ENCODE data around the gene PRR7. TPM values are rescaled to one million over a fixed set of nuclear protein-coding genes. Genes with fewer than 3 reads are reported as not detected.
A peak's percentile ranks its signal among the peaks of the same experiment; 100 is the strongest.

Gene PRR7
- polyA plus RNA-seq = 1 to 10 TPM; 2.0 to 4.9 TPM

- H3K9me3 ChIP-seq (ENCODE audit: control insufficient read depth in 2 of 2, insufficient read depth in 1 of 2, low read depth in 1 of 2, low read length in 1 of 2) = no peaks in the 10 kb centered on the region
- H3K27ac ChIP-seq (ENCODE audit: low read depth in 2 of 2, low read length in 1 of 2) = peak within 1 kb of the TSS in 1 of 2 donors; percentile 23
- no peaks in the 10 kb centered on the region for H3K27me3 ChIP-seq (ENCODE audit: control insufficient read depth in 1 of 2, insufficient read depth in 2 of 2, low read length in 2 of 2)
- H3K4me3 ChIP-seq (ENCODE audit: low read depth in 1 of 2, low read length in 2 of 2) = peak within 1 kb of the TSS; percentile 56 to 67
- peaks cover 6 to 26% of the 10 kb centered on the region in 2 donors for H3K4me1 ChIP-seq (ENCODE audit: control insufficient read depth in 2 of 2, insufficient read depth in 2 of 2, low read length in 1 of 2)
- peaks cover 0 to 4% of the 10 kb centered on the region in 2 donors for H3K36me3 ChIP-seq (ENCODE audit: control insufficient read depth in 2 of 2, insufficient read depth in 2 of 2, low read length in 1 of 2)
- 0 to 1% methylated on average over 47 to 89 of the region's 89 CpGs for WGBS, 2 donors
Measured at GRCh38 chr5:177446200-177447065, at the start of gene PRR7. TSS of gene PRR7 (plus strand) at chr5:177446814. CDS start at chr5:177455068, 8,254 bp downstream.

GRCh38 chr5:177397875-177398390 lies 48.7 kb upstream of the PRR7 start:
- H3K27ac ChIP-seq (ENCODE audit: low read depth in 2 of 2, low read length in 1 of 2) = no peak overlapping the region
- 83 to 84% methylated on average over 16 of the region's 16 CpGs for WGBS, 2 donors
- peaks cover 4 to 7% of the 10 kb centered on the region in 2 donors for H3K4me1 ChIP-seq (ENCODE audit: control insufficient read depth in 2 of 2, insufficient read depth in 2 of 2, low read length in 1 of 2)
- no peak overlapping the region for H3K4me3 ChIP-seq (ENCODE audit: low read depth in 1 of 2, low read length in 2 of 2)
- no peaks in the 10 kb centered on the region for H3K27me3 ChIP-seq (ENCODE audit: control insufficient read depth in 1 of 2, insufficient read depth in 2 of 2, low read length in 2 of 2)
- H3K9me3 ChIP-seq (ENCODE audit: control insufficient read depth in 2 of 2, insufficient read depth in 1 of 2, low read depth in 1 of 2, low read length in 1 of 2) = no peaks in the 10 kb centered on the region
- no peaks in the 10 kb centered on the region for H3K36me3 ChIP-seq (ENCODE audit: control insufficient read depth in 2 of 2, insufficient read depth in 2 of 2, low read length in 1 of 2)

- Histone ChIP-seq H3K36me3 (ENCODE audit: control insufficient read depth in 2 of 2, insufficient read depth in 2 of 2, low read length in 1 of 2) (no peaks in the 10 kb centered on the region), H3K27me3 (ENCODE audit: control insufficient read depth in 1 of 2, insufficient read depth in 2 of 2, low read length in 2 of 2) (no peaks in the 10 kb centered on the region), H3K9me3 (ENCODE audit: control insufficient read depth in 2 of 2, insufficient read depth in 1 of 2, low read depth in 1 of 2, low read length in 1 of 2) (no peaks in the 10 kb centered on the region), H3K4me1 (ENCODE audit: control insufficient read depth in 2 of 2, insufficient read depth in 2 of 2, low read length in 1 of 2) (peaks cover 4 to 12% of the 10 kb centered on the region in 2 donors), H3K4me3 (ENCODE audit: low read depth in 1 of 2, low read length in 2 of 2) (no peak within 1 kb of the TSS), H3K27ac (ENCODE audit: low read depth in 2 of 2, low read length in 1 of 2) (no peak within 1 kb of the TSS)
- WGBS, 2 donors = 33 to 47% methylated on average over 92 of the region's 92 CpGs
Measured at GRCh38 chr5:177399997-177400868, 46.4 kb upstream of the PRR7 start, which contains the start of gene PFN3. TSS of gene PFN3 (minus strand) at chr5:177400661. CDS start at chr5:177400576, 85 bp downstream.

- no peaks in the 10 kb centered on the region for H3K27me3 ChIP-seq (ENCODE audit: control insufficient read depth in 1 of 2, insufficient read depth in 2 of 2, low read length in 2 of 2)
- 9 to 12% methylated on average over 49 of the region's 49 CpGs for WGBS, 2 donors
- H3K4me1 ChIP-seq (ENCODE audit: control insufficient read depth in 2 of 2, insufficient read depth in 2 of 2, low read length in 1 of 2) = peaks cover 4 to 12% of the 10 kb centered on the region in 2 donors
- H3K27ac ChIP-seq (ENCODE audit: low read depth in 2 of 2, low read length in 1 of 2) = peak overlapping the region; percentile 77 to 89
- peak overlapping the region; percentile 44 to 60 for H3K4me3 ChIP-seq (ENCODE audit: low read depth in 1 of 2, low read length in 2 of 2)
- H3K9me3 ChIP-seq (ENCODE audit: control insufficient read depth in 2 of 2, insufficient read depth in 1 of 2, low read depth in 1 of 2, low read length in 1 of 2) = no peaks in the 10 kb centered on the region
- no peaks in the 10 kb centered on the region for H3K36me3 ChIP-seq (ENCODE audit: control insufficient read depth in 2 of 2, insufficient read depth in 2 of 2, low read length in 1 of 2)
Measured at GRCh38 chr5:177402271-177403043, 44.2 kb upstream of the PRR7 start.

GRCh38 chr5:177403102-177403791 lies 43.4 kb upstream of the PRR7 start:
- no peaks in the 10 kb centered on the region for H3K27me3 ChIP-seq (ENCODE audit: control insufficient read depth in 1 of 2, insufficient read depth in 2 of 2, low read length in 2 of 2)
- 1 to 2% methylated on average over 51 to 61 of the region's 61 CpGs for WGBS, 2 donors
- H3K27ac ChIP-seq (ENCODE audit: low read depth in 2 of 2, low read length in 1 of 2) = peak overlapping the region; percentile 77 to 89
- no peaks in the 10 kb centered on the region for H3K9me3 ChIP-seq (ENCODE audit: control insufficient read depth in 2 of 2, insufficient read depth in 1 of 2, low read depth in 1 of 2, low read length in 1 of 2)
- H3K4me1 ChIP-seq (ENCODE audit: control insufficient read depth in 2 of 2, insufficient read depth in 2 of 2, low read length in 1 of 2) = peaks cover 4 to 12% of the 10 kb centered on the region in 2 donors
- no peaks in the 10 kb centered on the region for H3K36me3 ChIP-seq (ENCODE audit: control insufficient read depth in 2 of 2, insufficient read depth in 2 of 2, low read length in 1 of 2)
- H3K4me3 ChIP-seq (ENCODE audit: low read depth in 1 of 2, low read length in 2 of 2) = peak overlapping the region; percentile 44 to 60

GRCh38 chr5:177403792-177404640 lies 42.6 kb upstream of the PRR7 start:
- no peaks in the 10 kb centered on the region for H3K9me3 ChIP-seq (ENCODE audit: control insufficient read depth in 2 of 2, insufficient read depth in 1 of 2, low read depth in 1 of 2, low read length in 1 of 2)
- no peaks in the 10 kb centered on the region for H3K27me3 ChIP-seq (ENCODE audit: control insufficient read depth in 1 of 2, insufficient read depth in 2 of 2, low read length in 2 of 2)
- peaks cover 4 to 12% of the 10 kb centered on the region in 2 donors for H3K4me1 ChIP-seq (ENCODE audit: control insufficient read depth in 2 of 2, insufficient read depth in 2 of 2, low read length in 1 of 2)
- WGBS, 2 donors = 0% methylated on average over 86 to 93 of the region's 93 CpGs
- peak overlapping the region; percentile 44 to 60 for H3K4me3 ChIP-seq (ENCODE audit: low read depth in 1 of 2, low read length in 2 of 2)
- H3K27ac ChIP-seq (ENCODE audit: low read depth in 2 of 2, low read length in 1 of 2) = peak overlapping the region; percentile 77 to 89
- H3K36me3 ChIP-seq (ENCODE audit: control insufficient read depth in 2 of 2, insufficient read depth in 2 of 2, low read length in 1 of 2) = no peaks in the 10 kb centered on the region

- Histone ChIP-seq H3K4me1 (ENCODE audit: control insufficient read depth in 2 of 2, insufficient read depth in 2 of 2, low read length in 1 of 2) (peaks cover 4 to 12% of the 10 kb centered on the region in 2 donors), H3K4me3 (ENCODE audit: low read depth in 1 of 2, low read length in 2 of 2) (peak overlapping the region; percentile 44 to 60), H3K27ac (ENCODE audit: low read depth in 2 of 2, low read length in 1 of 2) (peak overlapping the region in 1 of 2 donors; percentile 27), H3K36me3 (ENCODE audit: control insufficient read depth in 2 of 2, insufficient read depth in 2 of 2, low read length in 1 of 2) (no peaks in the 10 kb centered on the region), H3K27me3 (ENCODE audit: control insufficient read depth in 1 of 2, insufficient read depth in 2 of 2, low read length in 2 of 2) (no peaks in the 10 kb centered on the region), H3K9me3 (ENCODE audit: control insufficient read depth in 2 of 2, insufficient read depth in 1 of 2, low read depth in 1 of 2, low read length in 1 of 2) (no peaks in the 10 kb centered on the region)
- WGBS, 2 donors = 27 to 34% methylated on average over 16 of the region's 16 CpGs
Measured at GRCh38 chr5:177404641-177405179, 41.9 kb upstream of the PRR7 start.

GRCh38 chr5:177405312-177405711 lies 41.3 kb upstream of the PRR7 start:
- Histone ChIP-seq H3K36me3 (ENCODE audit: control insufficient read depth in 2 of 2, insufficient read depth in 2 of 2, low read length in 1 of 2) (no peaks in the 10 kb centered on the region), H3K4me1 (ENCODE audit: control insufficient read depth in 2 of 2, insufficient read depth in 2 of 2, low read length in 1 of 2) (peaks cover 0 to 11% of the 10 kb centered on the region in 2 donors), H3K9me3 (ENCODE audit: control insufficient read depth in 2 of 2, insufficient read depth in 1 of 2, low read depth in 1 of 2, low read length in 1 of 2) (no peaks in the 10 kb centered on the region), H3K27me3 (ENCODE audit: control insufficient read depth in 1 of 2, insufficient read depth in 2 of 2, low read length in 2 of 2) (no peaks in the 10 kb centered on the region), H3K4me3 (ENCODE audit: low read depth in 1 of 2, low read length in 2 of 2) (no peak overlapping the region), H3K27ac (ENCODE audit: low read depth in 2 of 2, low read length in 1 of 2) (no peak overlapping the region)
- WGBS, 2 donors = 93 to 94% methylated on average over 2 of the region's 2 CpGs

All from esophagus (tissue), 2 donors.